ENCODE results near the gene HDAC2.

DNA sequence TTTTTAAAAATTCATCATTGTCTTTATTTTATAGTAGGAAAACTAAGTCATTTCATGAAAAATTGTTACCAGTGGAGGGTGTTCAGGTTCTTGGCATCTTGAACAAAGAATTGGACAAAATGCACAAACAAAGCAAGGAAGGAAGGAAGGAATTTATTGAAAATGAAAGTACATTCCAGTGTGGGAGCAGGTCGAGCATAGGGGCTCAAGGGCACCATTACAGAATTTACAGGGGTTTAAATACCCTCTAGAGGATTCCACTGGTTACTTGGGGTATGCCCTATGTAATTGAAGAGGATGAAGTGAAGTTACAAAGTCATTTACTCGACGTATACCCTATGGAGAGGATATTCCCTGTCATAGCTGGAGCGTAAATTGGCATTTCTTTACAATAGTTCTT lies 37.4 kb upstream of the HDAC2 start:
- TF ChIP-seq, protein P1, sequence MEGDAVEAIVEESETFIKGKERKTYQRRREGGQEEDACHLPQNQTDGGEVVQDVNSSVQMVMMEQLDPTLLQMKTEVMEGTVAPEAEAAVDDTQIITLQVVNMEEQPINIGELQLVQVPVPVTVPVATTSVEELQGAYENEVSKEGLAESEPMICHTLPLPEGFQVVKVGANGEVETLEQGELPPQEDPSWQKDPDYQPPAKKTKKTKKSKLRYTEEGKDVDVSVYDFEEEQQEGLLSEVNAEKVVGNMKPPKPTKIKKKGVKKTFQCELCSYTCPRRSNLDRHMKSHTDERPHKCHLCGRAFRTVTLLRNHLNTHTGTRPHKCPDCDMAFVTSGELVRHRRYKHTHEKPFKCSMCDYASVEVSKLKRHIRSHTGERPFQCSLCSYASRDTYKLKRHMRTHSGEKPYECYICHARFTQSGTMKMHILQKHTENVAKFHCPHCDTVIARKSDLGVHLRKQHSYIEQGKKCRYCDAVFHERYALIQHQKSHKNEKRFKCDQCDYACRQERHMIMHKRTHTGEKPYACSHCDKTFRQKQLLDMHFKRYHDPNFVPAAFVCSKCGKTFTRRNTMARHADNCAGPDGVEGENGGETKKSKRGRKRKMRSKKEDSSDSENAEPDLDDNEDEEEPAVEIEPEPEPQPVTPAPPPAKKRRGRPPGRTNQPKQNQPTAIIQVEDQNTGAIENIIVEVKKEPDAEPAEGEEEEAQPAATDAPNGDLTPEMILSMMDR (conservative IDR thresholded peaks at IDR 0.05 in 1 of 2, IDR thresholded peaks at IDR 0.05 in 1 of 2; ENCODE audit: extremely low read depth in 1 of 2, insufficient read depth in 1 of 2, low read depth in 1 of 2, low read length in 2 of 2) = no peak
- no peak for TF ChIP-seq EZH2 (IDR thresholded peaks at IDR 0.05; ENCODE audit: borderline replicate concordance, low read length)

Data from mammary epithelial cell (primary cell).